Bronchial smooth muscle cell (primary cell): ENCODE results near the gene ANKH. TPM values are rescaled to one million over a fixed set of nuclear protein-coding genes. Genes with fewer than 3 reads are reported as not detected.

Experiments
- total RNA-seq: library from RNA; depleted of rRNA; stranded (reverse); fragments of >200 nt; gene quantifications from 2 replicates; pipeline ENCODE4 v1.2.1, GENCODE V29; 2014

Gene ANKH
- total RNA-seq: 10.6 and 19.8 TPM in 2 replicates

DNA sequence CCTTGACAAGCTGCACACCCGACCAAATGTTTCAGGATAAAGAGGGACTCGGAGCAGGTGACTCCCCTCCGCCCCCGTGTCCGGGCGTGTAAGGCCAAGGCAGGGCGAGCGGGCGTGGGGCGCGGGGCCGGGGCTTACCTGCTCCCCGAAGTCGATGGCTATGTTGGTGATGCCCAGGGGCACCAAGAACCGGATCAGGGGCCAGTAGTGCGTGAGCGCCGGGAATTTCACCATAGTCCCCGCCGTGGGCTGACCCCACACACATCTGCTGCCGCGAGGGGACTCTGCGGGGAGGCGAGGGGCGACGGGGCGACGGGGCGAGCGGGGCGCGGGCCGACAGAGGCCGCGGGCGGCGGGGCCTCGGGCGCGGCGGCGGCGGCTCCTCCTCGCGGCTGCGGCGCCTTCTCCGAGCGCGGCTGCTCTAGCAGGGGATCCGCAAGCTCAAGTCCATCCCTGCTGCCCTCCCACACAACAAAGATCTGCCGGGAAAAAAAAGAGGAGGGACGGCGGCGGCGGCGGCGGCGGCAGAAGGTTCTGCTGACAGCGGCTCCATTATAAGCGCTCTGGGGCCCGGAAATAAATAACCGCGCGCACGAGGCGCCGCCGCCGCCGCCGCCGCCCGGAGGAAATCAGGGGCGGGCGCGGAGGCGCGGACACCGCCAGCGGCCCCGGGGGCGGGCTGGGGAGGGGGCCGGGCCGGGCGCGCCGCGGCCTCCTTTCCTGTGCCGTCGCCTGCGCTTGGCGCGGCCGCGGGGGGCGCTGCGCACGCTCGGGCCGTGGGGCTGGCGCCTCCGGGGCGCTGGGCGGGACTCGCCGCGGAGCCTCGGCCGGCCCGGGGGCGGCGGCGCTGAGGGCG is at the start of gene ANKH:
TSS of gene ANKH (minus strand) at position 565 of the 856 bp plus-strand sequence. CDS start at position 234, 331 bp downstream.

GRCh38 chr5:14664270-14665100 is 207.1 kb downstream of the ANKH start, which contains the start of gene OTULIN:
Gene OTULIN (plus strand): TSS chr5:14664718. CDS start chr5:14664826, 108 bp downstream.

Other genes with a start within 250 kb of the ANKH start
- gene OTULIN, start 207.1 kb downstream of the ANKH start, total RNA-seq: 10.6 and 14.8 TPM in 2 replicates